GM23338 (cell line): ENCODE data around the gene BIRC7.

Source experiments
- CTCF ChIP-seq, 2 experiments: fragments of 200-600 bp in 1 of 2; sonication (generic) in 1 of 2; conservative IDR thresholded peaks; 2 replicates each; pipeline versions ENCODE4 v1.5.1 to v1.6.1; 2016 to 2017; ENCODE audit warnings: antibody characterized with exemption in 2 of 2, low read depth in 2 of 2, mild to moderate bottlenecking in 2 of 2, moderate library complexity in 1 of 2
- EZH2 ChIP-seq: fragments of 200-600 bp; sonication (generic); IDR thresholded peaks from one replicate; pipeline ENCODE4 v1.8.0; 2017; ENCODE audit warnings: antibody characterized with exemption, mild to moderate bottlenecking, low read depth; ENCODE audit not compliant: unreplicated experiment
- EZH2phosphoT487 ChIP-seq: fragments of 200-600 bp; sonication (generic); IDR thresholded peaks from one replicate; pipeline ENCODE4 v1.8.1; 2018; ENCODE audit warnings: antibody characterized with exemption; ENCODE audit not compliant: unreplicated experiment
- JUNB ChIP-seq: IDR thresholded peaks from one replicate; pipeline ENCODE4 v1.6.1; 2016; ENCODE audit warnings: antibody characterized with exemption; ENCODE audit not compliant: unreplicated experiment
- NANOG ChIP-seq: IDR thresholded peaks from 2 replicates; pipeline ENCODE4 v1.6.1; 2016; ENCODE audit warnings: antibody characterized with exemption, borderline replicate concordance
- POLR2AphosphoS5 ChIP-seq: IDR thresholded peaks from 2 replicates; pipeline ENCODE4 v1.6.1; 2016; ENCODE audit warnings: antibody characterized with exemption, low read depth
- ZNF331 ChIP-seq: fragments of 250-450 bp; sonication (Bioruptor Pico); IDR thresholded peaks from 2 replicates; pipeline ENCODE4 v1.5.0; 2020; ENCODE audit warnings: low read depth, mild to moderate bottlenecking, moderate library complexity

- TF ChIP-seq CTCF (conservative IDR thresholded peaks at IDR 0.05; ENCODE audit: low read depth in 2 of 2), result no peak
- TF ChIP-seq ZNF331 (CRISPR knock-in tag), result no peak
- no peak for TF ChIP-seq EZH2
- TF ChIP-seq EZH2phosphoT487, result no peak
- TF ChIP-seq POLR2AphosphoS5, result no peak
- TF ChIP-seq JUNB, result no peak
- TF ChIP-seq NANOG, result no peak
Observed at GRCh38 chr20:63286781-63287696, 51.3 kb downstream of the BIRC7 start.
